Fibroblast of skin of right quadriceps (primary cell): Measurements from ENCODE around the gene SERINC4.

ENCODE experiments used
- DNase-seq: peaks from one replicate; pipeline ENCODE4 v3.0.0-alpha.2; 2013

Gene SERINC4

GRCh38 chr15:43795997-43796396, 4.0 kb downstream of the SERINC4 start:
- no peak for DNase-seq

- no peak for DNase-seq
These were observed 4.8 kb downstream of the SERINC4 start for GRCh38 chr15:43795197-43795596.

DNA sequence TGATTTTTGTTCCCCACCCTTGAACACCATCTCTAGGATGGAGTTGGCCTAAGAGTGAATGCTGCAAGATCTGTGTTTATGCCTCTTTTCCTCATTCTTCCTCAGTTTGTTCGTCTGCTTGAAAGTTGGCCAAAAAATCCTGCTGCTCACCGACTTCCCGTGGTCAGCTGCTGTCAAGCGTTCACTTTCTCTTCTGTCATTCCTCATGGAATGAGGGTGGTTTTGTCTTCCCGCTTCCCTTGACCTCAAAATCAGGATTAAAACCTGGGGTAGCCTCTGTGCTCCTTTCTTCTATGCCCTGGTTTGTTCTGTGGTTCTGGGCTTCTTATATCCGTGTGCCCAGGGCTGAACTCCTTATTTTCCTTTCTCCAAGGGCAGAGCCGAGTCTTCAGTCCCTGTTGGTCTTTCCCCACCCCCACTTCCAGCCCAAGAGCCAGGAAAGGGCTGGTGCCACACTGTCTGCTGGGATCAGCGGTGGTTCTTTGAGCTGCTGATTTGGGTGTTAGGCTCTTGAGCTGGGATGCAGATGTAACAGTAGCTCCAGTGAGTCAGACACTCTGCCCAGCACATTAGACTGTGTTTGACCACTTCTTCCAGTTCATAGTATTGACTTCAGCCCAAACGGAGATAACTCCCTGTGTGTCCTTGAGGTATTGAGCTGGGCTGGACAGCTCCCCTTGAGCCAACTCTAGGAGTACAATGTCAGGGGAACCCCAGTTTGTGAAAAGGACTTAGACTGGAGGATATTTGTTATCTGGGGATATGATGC, 5.6 kb downstream of the SERINC4 start:
- peak; percentile 55 for DNase-seq

DNA sequence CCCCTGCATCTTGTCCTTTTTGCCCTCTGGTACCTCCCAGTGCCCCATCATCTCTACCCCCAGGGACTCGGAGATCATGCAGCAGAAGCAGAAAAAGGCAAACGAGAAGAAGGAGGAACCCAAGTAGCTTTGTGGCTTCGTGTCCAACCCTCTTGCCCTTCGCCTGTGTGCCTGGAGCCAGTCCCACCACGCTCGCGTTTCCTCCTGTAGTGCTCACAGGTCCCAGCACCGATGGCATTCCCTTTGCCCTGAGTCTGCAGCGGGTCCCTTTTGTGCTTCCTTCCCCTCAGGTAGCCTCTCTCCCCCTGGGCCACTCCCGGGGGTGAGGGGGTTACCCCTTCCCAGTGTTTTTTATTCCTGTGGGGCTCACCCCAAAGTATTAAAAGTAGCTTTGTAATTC, 6.4 kb downstream of the SERINC4 start:
- no peak for DNase-seq

DNA sequence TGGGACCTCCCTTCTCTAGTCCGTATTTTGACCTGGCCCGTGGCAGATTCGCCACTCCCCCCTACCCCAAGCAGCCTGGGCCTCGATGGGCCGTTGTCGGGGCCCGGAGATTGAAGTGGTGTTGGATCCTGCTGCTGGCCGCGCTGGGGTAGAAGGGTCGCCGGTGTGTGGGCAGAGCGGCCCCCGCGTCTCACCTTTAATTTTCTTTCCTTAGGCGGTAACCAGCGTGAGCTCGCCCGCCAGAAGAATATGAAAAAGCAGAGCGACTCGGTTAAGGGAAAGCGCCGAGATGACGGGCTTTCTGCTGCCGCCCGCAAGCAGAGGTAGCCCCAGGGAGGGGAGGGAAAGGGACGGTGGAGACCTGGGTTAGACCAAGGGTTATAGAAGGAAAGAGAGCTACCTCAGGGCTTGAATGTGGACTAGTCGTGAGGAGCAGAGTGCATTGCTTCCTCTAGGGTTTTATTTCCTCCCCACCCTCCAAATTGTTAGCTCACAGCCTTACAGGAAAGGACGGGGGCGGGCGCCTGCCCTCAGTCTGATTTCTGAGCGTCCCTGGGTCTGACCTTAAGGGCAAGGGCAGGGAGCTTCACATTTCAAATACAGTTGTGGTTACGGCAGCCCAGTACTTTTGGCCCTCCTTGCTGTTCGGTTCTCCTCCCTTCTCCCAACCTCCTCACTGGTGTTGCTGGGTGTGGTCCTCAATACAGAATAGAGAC, 7.1 kb downstream of the SERINC4 start:
- peak; percentile 32 for DNase-seq

DNA sequence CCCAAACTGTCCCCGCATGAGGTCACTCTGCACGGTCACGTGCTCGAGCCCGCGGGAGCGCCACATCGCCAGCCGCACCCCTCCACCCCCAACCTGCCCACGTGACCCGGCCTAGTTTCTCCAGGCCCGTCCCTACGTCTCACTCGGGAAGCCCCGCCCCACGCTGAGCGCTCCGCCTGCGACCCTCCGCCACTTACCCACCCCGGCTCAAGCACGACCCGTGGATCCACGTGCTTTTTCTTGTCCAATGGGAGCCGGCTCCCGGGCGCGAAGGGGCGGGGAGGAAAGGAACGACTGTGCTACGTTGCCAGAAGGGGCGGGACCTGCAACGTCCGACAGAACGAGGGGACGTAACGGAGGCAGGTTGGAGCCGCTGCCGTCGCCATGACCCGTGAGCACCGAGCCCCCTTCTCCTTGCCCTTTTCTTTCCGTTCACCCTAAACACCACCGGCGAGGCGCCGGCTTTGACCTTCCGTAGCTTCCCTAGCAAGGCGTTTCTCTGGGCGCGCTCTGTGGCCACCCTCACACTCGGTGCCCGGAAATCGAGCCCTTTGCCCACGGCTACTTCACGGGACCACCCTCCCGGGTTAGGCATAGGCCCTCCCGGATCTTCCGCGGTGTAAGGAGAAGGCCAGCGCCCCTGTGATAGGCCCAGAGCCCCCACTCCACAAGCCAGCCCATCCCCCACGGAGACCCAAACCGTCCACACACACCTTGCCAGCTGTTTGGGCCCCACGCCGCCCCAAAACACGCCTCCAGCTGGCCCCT, 7.8 kb downstream of the SERINC4 start, which contains the start of gene SERF2:
Gene SERF2 (plus strand): TSS at position 328 of the 768 bp plus-strand sequence. CDS start 57 bp downstream, at position 385.
- peak; percentile 100 for DNase-seq

GRCh38 chr15:43789409-43789808, 10.6 kb downstream of the SERINC4 start:
- no peak for DNase-seq

GRCh38 chr15:43779016-43779415, 21.0 kb downstream of the SERINC4 start:
- no peak for DNase-seq

DNA sequence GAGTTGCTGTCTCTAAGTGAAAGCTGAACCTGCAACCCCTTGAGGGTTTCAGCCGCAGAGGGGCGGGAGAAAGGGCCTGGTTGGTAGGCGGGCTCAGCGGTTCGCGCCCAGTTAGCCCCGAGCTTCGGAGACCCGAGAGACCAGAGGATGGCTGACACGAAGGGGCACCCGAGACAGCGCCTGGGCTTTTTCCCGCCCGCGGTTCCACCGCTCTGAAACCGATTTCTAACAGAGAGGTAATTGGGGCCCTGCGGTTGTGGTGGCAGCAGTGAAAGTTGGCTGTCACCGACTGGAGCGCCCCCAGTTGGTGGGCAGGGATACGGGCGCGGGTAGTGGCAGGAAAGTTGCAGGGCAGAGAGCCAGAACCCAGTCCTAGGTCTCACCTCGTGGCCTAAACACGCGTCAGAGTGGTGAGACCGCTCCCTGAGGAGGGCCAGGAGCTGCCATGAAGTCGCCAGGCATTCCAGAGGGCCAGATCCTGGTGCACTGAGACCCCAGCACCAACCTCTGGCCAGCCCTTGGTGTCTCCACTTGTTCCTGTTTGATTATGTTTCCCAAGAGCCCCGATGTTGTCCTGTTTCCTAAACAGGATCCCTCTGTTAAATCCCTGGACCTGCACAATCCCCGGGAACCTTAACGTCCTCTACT, 22.6 kb downstream of the SERINC4 start:
- peak; percentile 64 for DNase-seq

DNA sequence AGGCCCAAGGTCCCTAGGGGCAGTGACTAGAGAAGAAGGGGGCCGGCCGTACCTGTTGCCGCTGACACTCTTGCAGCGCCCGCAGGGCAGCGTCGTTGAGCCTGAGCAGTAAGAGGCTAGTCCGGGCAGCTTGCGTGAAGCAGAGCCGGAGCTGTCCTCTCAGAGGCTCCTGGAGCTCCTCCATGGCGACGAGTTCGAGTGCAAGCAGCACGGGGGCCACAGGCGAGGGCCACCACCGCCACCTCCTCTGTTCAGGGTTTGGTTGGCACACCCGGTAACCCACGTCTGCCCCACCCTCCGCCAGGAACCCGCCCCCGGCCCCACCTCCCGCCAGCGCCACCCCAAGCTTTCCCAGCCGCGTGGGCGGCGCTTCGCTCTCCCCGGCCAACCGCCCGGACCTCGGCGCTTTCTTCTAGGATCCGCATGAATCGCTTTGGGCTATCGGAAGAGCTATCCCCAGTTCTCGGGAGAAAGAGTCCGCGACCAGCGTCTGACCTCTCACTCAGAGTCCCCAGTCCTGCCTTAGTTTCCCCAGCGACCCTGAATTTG, 23.2 kb downstream of the SERINC4 start, which contains the start of gene ELL3:
Gene ELL3 (minus strand): TSS at position 249 of the 549 bp plus-strand sequence. CDS start 65 bp downstream, at position 184.
- DNase-seq, result no peak

DNA sequence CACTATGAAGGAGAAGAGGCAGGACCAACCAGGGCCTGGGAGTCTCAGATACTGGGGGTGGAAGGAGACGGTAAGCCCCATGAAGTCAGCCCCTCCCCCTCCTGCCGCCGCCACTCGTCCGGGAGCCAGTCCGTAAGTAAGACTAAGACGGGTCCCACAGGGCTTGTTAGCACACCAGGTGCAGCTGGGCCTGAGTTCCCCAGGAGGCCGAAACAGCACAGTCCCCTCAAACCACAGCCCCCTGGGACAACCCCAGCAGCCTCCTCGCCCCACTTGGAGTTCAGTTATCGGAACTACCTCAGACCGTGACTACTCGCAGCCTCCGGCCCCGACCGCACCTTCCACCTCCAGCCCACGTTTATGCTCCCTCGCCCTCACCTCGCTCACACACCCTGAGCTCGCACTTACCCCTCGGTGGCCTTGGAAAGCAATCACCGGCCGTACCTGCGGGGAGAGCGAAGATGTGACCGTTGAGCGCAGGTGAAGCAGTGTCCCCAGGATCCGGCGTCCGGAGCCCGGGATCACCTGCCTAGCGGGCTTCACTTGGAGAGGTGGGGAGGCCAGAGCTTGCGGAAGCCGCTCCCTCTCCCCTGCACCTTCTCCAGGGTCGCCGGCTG, 23.8 kb downstream of the SERINC4 start:
- no peak for DNase-seq

GRCh38 chr15:43775411-43775965, 24.5 kb downstream of the SERINC4 start:
- DNase-seq, result peak; percentile 58

DNA sequence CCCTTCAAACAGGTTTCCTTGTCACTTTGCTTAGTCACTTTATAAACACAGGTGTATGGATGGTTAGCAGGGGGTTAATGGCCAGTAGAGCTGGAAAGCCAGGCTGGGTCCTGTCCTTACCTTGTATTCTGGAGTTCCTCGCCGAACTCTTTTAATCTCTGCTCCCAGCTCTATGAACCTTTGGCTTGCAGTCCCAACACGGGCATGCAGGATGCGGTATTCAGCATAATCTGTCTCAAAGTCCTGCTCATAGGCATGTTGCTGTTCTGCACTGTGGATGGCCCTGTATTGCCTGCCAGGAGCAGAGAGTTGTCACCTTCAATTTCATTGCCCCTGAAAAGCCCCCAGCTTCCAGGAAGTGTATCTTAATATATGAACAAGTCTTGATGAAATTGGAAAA, 26.0 kb downstream of the SERINC4 start:
- DNase-seq, result no peak

- DNase-seq, result no peak
These were observed 27.4 kb downstream of the SERINC4 start for GRCh38 chr15:43772624-43773023.

- no peak for DNase-seq
These were observed 28.2 kb downstream of the SERINC4 start for GRCh38 chr15:43771816-43772215.

DNA sequence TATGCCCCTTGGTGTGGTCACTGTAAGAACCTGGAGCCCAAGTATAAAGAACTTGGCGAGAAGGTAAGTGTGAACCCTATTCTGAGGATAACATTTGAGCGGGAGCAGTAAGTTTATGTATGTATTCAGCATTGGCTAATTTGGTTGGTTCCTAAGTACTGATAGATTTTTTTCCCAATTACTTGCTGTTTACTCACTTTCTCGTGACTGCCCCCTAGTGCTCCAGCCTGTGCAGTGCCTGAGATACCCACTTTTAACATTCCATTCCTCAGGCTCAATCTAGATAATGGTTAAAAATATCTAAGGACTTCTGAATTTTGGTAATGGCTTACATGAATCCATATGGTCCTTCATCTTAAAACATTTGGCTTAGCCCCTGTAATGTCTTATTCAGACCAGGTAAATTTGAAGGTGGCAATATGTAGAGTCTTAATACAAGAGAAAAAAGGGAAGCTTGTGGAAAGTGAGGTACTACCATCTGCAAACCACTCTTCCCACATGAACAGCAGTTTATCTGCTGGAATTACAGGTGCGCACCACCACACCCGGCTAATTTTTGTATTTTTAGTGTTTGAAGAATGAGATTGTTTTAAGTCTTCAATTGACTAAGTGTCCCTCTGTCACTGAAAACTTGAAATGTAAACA, 30.3 kb downstream of the SERINC4 start:
- DNase-seq, result peak; percentile 59

- peak; percentile 22 for DNase-seq
These were observed 36.1 kb downstream of the SERINC4 start for GRCh38 chr15:43763819-43764446.

DNA sequence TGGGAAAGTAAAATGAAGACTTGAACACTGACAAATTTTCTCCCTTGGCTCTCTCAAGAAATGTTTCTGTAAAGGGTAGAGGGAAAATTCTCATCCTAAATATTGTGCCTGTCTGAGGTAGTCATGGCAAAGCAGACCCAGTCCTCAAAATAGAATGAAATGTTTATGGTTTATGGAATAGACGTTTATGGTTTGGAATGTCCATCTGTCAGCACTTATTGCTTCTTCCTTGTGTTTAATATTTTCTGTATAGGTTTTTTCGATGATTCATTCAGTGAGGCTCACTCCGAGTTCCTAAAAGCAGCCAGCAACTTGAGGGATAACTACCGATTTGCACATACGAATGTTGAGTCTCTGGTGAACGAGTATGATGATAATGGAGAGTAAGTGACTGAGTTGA, 37.2 kb downstream of the SERINC4 start:
- DNase-seq, result peak; percentile 81

GRCh38 chr15:43751885-43752284, 48.1 kb downstream of the SERINC4 start:
- DNase-seq, result no peak

- DNase-seq, result no peak
These were observed 50.2 kb downstream of the SERINC4 start for GRCh38 chr15:43749690-43750345.
